ENCODE data around the gene TCF21.

The TCF21 gene

GRCh38 chr6:133863228-133863627, 25.7 kb upstream of the TCF21 start:
- H3K27me3 ChIP-seq (replicated peaks), result no peaks in the 10 kb centered on the region
- H3K4me3 ChIP-seq (ENCODE audit: low read depth, low read length), result no peak overlapping the region
- no peaks in the 10 kb centered on the region for H3K36me3 ChIP-seq (replicated peaks)
- no peak for DNase-seq
- in situ Hi-C loops (cut with HindIII; ENCODE audit: low pct_ligation_motif_present, low sequenced_read_pairs), result no loop called here
- no peak overlapping the region for H3K27ac ChIP-seq
- no peak for TF ChIP-seq CTCF (IDR thresholded peaks at IDR 0.05; ENCODE audit: low read depth, low read length, missing control alignments)

GRCh38 chr6:133865680-133866079, 23.2 kb upstream of the TCF21 start:
- no peak for DNase-seq
- in situ Hi-C loops (cut with HindIII; ENCODE audit: low pct_ligation_motif_present, low sequenced_read_pairs), result no loop called here

GRCh38 chr6:133871131-133871530, 17.8 kb upstream of the TCF21 start:
- Histone ChIP-seq H3K4me3 (ENCODE audit: low read depth, low read length) (no peak overlapping the region), H3K27ac (no peak overlapping the region), H3K27me3 (replicated peaks) (peaks cover 2% of the 10 kb centered on the region), H3K36me3 (replicated peaks) (no peaks in the 10 kb centered on the region)
- TF ChIP-seq CTCF (IDR thresholded peaks at IDR 0.05; ENCODE audit: low read depth, low read length, missing control alignments), result no peak
- no peak for DNase-seq
- in situ Hi-C loops (cut with HindIII; ENCODE audit: low pct_ligation_motif_present, low sequenced_read_pairs), result no loop called here

More at GRCh38 chr6:133865680-133866079, 23.2 kb upstream of the TCF21 start:
- H3K4me3 ChIP-seq (ENCODE audit: low read depth, low read length), result no peak overlapping the region
- TF ChIP-seq CTCF (IDR thresholded peaks at IDR 0.05; ENCODE audit: low read depth, low read length, missing control alignments), result no peak
- no peaks in the 10 kb centered on the region for H3K36me3 ChIP-seq (replicated peaks)
- no peak overlapping the region for H3K27ac ChIP-seq
- H3K27me3 ChIP-seq (replicated peaks), result no peaks in the 10 kb centered on the region

- peaks cover 2% of the 10 kb centered on the region for H3K27me3 ChIP-seq (replicated peaks)
- H3K27ac ChIP-seq, result no peak overlapping the region
- H3K4me3 ChIP-seq (ENCODE audit: low read depth, low read length), result no peak overlapping the region
- in situ Hi-C loops (cut with HindIII; ENCODE audit: low pct_ligation_motif_present, low sequenced_read_pairs), result no loop called here
- DNase-seq, result no peak
- no peaks in the 10 kb centered on the region for H3K36me3 ChIP-seq (replicated peaks)
- TF ChIP-seq CTCF (IDR thresholded peaks at IDR 0.05; ENCODE audit: low read depth, low read length, missing control alignments), result no peak
Observed at GRCh38 chr6:133873538-133873937, 15.4 kb upstream of the TCF21 start.

GRCh38 chr6:133877116-133877515, 11.8 kb upstream of the TCF21 start:
- no peak overlapping the region for H3K4me3 ChIP-seq (ENCODE audit: low read depth, low read length)
- DNase-seq, result no peak
- H3K36me3 ChIP-seq (replicated peaks), result no peaks in the 10 kb centered on the region
- no peak for TF ChIP-seq CTCF (IDR thresholded peaks at IDR 0.05; ENCODE audit: low read depth, low read length, missing control alignments)
- in situ Hi-C loops (cut with HindIII; ENCODE audit: low pct_ligation_motif_present, low sequenced_read_pairs), result no loop called here
- no peak overlapping the region for H3K27ac ChIP-seq
- H3K27me3 ChIP-seq (replicated peaks), result no peaks in the 10 kb centered on the region

GRCh38 chr6:133880006-133880405, 8.9 kb upstream of the TCF21 start:
- DNase-seq, result no peak
- in situ Hi-C loops (cut with HindIII; ENCODE audit: low pct_ligation_motif_present, low sequenced_read_pairs), result no loop called here
- Histone ChIP-seq H3K27ac (no peak overlapping the region), H3K36me3 (replicated peaks) (no peaks in the 10 kb centered on the region), H3K27me3 (replicated peaks) (peaks cover 5% of the 10 kb centered on the region), H3K4me3 (ENCODE audit: low read depth, low read length) (no peak overlapping the region)
- no peak for TF ChIP-seq CTCF (IDR thresholded peaks at IDR 0.05; ENCODE audit: low read depth, low read length, missing control alignments)

Measured in brain microvascular endothelial cell (primary cell).